Testis (tissue), 2 donors: ENCODE data around the gene C20orf202.
"Not testable (repeated sequence)": the region's sequence is repeated elsewhere in the genome, so short reads cannot be mapped to it uniquely, and the experiment has no call there.

Source experiments
- CTCF ChIP-seq, 3 experiments: fragments of 450-650 bp in 2 of 3; fragments of 200-600 bp in 1 of 3; sonication (generic) in 1 of 3; IDR thresholded peaks; one replicate each; pipeline ENCODE4 v1.5.1; 2016 to 2019; ENCODE audit warnings: antibody characterized with exemption in 3 of 3, mild to moderate bottlenecking in 2 of 3, moderate library complexity in 1 of 3
- POLR2A ChIP-seq: fragments of 450-650 bp; IDR thresholded peaks from one replicate; pipeline ENCODE4 v1.6.1; 2017; ENCODE audit warnings: antibody characterized with exemption, mild to moderate bottlenecking, moderate library complexity

GRCh38 chr20:1222750-1223149 lies 19.5 kb downstream of the C20orf202 start:
- TF ChIP-seq CTCF (IDR thresholded peaks at IDR 0.05); POLR2A: not testable (repeated sequence)
